NB4 (cell line): ENCODE results near the gene MYB.

Experiments
- DNase-seq: peaks from one replicate; pipeline ENCODE4 v3.0.0; 2010; ENCODE audit warnings: low read depth
- H3K4me3 ChIP-seq: one replicate; pipeline ENCODE4 v1.5.1; 2011; ENCODE audit warnings: mild to moderate bottlenecking, low read depth, low read length, moderate library complexity
- MYC ChIP-seq: IDR thresholded peaks from 2 replicates; pipeline ENCODE4 v1.6.1; 2011; ENCODE audit warnings: low read depth, low read length
- POLR2A ChIP-seq: IDR thresholded peaks from 2 replicates; pipeline ENCODE4 v1.6.1; 2011; ENCODE audit warnings: mild to moderate bottlenecking; ENCODE audit not compliant: insufficient read length; ENCODE audit errors: extremely low read depth
- TF ChIP-seq, protein P1 (sequence below): IDR thresholded peaks from one replicate; pipeline ENCODE4 v1.5.1; 2012; ENCODE audit warnings: low read depth, low read length
- TF ChIP-seq, protein P2 (sequence below): IDR thresholded peaks from 2 replicates; pipeline ENCODE4 v1.6.1; 2011; ENCODE audit warnings: low read depth, low read length

MYB gene

DNA sequence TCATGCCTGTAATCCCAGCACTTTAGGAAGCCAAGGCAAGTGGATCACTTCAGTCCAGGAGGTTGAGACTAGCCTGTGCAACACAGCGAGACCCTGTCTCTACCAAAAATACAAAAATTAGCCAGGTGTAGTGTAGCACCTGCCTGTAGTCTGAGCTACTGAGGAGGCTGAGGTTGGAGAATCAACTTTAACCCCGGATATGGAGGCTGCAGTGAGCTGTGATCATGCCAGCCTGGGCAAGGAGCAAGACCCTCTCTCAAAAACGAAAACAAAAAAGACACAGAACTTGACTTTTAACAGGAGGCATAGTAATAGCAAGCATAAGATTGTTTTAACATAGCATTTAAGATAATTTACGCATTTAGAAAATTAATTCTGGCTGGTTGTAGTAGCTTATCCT, 32.5 kb downstream of the MYB start:
- no peak overlapping the region for H3K4me3 ChIP-seq
- DNase-seq = no peak
- no peak for TF ChIP-seq MYC
- TF ChIP-seq POLR2A = peak; percentile 18
- TF ChIP-seq, protein P1, sequence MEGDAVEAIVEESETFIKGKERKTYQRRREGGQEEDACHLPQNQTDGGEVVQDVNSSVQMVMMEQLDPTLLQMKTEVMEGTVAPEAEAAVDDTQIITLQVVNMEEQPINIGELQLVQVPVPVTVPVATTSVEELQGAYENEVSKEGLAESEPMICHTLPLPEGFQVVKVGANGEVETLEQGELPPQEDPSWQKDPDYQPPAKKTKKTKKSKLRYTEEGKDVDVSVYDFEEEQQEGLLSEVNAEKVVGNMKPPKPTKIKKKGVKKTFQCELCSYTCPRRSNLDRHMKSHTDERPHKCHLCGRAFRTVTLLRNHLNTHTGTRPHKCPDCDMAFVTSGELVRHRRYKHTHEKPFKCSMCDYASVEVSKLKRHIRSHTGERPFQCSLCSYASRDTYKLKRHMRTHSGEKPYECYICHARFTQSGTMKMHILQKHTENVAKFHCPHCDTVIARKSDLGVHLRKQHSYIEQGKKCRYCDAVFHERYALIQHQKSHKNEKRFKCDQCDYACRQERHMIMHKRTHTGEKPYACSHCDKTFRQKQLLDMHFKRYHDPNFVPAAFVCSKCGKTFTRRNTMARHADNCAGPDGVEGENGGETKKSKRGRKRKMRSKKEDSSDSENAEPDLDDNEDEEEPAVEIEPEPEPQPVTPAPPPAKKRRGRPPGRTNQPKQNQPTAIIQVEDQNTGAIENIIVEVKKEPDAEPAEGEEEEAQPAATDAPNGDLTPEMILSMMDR = no peak
- TF ChIP-seq, protein P2, sequence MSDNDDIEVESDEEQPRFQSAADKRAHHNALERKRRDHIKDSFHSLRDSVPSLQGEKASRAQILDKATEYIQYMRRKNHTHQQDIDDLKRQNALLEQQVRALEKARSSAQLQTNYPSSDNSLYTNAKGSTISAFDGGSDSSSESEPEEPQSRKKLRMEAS = no peak

DNA sequence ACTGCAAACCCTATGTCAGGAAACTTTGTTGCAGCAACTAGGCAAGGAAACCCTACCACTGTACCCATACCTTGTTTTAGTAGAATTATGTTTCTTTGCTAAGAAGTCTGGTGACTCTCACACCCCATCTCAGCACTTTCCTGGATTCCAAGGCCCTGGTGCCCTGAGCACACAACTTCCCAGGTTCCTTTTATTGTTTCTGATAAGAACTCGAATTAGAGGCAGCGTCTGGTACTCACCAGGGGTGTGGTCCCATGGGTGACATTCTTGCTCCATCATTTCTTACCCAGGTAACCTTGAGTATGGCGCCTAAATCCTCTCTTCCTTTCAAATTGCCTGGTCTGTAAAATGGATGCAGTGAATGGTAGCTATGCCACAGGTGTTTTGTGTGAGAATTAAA, 34.1 kb downstream of the MYB start:
- no peak overlapping the region for H3K4me3 ChIP-seq
- TF ChIP-seq, protein P1 = no peak
- TF ChIP-seq MYC (no peak), POLR2A (no peak)
- TF ChIP-seq, protein P2 = no peak
- no peak for DNase-seq

DNA sequence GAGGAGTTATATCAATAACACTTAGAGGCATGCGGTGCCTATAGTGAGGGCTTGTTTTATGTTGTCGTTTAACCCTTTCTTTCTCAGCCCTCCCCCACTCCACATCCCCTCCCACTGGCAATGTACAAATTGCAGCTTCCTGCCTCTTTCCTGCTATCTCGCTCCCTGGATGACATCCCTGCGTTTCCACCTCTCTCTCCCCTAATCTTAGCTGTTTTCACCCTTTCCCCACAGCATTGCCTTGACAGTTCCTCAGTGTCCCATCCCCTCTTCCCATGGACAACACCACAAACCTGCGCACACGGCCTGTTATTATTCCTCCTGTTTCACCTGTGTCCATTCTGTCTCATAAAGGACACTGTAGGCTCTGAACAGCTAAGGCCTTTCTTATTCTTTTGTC, 34.5 kb downstream of the MYB start:
- no peak for DNase-seq
- TF ChIP-seq, protein P1 = no peak
- peak; percentile 20 for TF ChIP-seq POLR2A
- no peak overlapping the region for H3K4me3 ChIP-seq

DNA sequence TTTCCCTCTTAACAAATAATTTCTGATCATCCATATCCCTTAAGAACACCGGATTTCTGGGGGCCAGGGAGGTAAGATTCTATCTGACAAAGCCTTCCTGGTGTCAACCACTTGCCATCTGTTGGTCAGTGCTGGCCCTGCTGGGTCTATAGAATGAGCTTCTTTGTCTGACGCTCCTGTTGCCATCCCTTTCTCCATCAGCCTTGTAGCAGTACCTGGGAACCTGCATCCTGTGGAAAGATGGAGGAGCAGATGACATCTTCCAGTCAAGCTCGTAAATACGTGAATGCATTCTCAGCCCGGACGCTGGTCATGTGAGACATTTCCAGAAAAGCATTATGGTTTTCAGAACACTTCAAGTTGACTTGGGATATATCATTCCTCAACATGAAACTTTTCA, 36.6 kb downstream of the MYB start:
- no peak overlapping the region for H3K4me3 ChIP-seq
- no peak for DNase-seq
- TF ChIP-seq, protein P2 = no peak
- TF ChIP-seq MYC (no peak), POLR2A (no peak)
- TF ChIP-seq, protein P1 = no peak

DNA sequence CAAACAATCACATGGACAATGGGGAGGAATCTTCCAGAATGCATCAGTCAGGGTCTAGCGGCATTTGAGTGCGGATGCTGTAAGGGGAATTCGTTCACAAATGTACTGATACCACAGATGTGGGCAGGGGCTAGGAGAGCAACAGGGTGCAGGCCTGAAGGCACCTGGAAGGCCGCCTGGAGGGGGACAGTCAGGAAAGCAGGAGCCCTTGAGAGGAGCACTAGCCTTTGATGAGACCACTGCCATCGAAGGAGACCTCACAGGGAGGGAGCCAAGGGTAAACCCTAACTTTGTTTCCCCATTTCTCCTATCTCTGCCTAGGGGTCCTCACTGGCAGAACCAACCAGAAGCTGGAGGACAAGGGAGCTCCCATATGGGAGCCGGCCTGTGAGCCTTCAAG, 38.2 kb downstream of the MYB start:
- H3K4me3 ChIP-seq = no peak overlapping the region
- TF ChIP-seq MYC (no peak), POLR2A (peak; percentile 22)
- TF ChIP-seq, protein P1 = no peak
- TF ChIP-seq, protein P2 = no peak
- no peak for DNase-seq

DNA sequence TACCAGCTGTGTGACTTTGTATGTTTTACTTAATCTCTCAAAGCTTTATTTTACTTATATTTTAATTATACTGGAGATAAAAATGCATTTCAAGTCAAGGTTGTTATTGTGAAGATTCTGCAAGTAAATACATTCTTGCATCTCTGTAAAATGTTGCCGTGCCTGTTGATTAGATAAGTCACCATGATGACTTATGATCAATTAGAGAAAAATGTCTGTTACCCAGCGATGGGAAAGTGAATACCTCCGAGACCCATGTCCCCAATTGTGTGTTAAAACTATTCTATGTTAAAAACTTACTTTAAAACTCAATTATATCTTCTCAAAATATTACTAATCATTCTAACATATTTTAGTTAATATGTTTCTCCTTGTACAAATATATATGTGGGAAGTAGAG, 39.9 kb downstream of the MYB start:
- DNase-seq = no peak
- no peak overlapping the region for H3K4me3 ChIP-seq
- peak; percentile 1 for TF ChIP-seq POLR2A
- TF ChIP-seq, protein P1 = no peak
- TF ChIP-seq MYC = no peak
- TF ChIP-seq, protein P2 = no peak
